ENCODE results near the gene VWA8.

GRCh38 chr13:41693434-41693833 lies 267.5 kb downstream of the VWA8 start:
- TF ChIP-seq EZH2phosphoT487 (IDR thresholded peaks at IDR 0.05; ENCODE audit: low read length) = no peak
- TF ChIP-seq CTCF (IDR thresholded peaks at IDR 0.05; ENCODE audit: low read length) = no peak
